HepG2 (cell line): ENCODE measurements around the gene SCAMP3. TPM values are rescaled to one million over a fixed set of nuclear protein-coding genes. Genes with fewer than 3 reads are reported as not detected.
A peak's percentile ranks its signal among the peaks of the same experiment; 100 is the strongest.

Experiments used
- ARNTL ChIP-seq: sonication (generic); formaldehyde crosslinking; IDR thresholded peaks from 2 replicates; pipeline ENCODE4 v1.4.0; 2020; ENCODE audit warnings: mild to moderate bottlenecking, missing genetic modification reagents
- ETV5 ChIP-seq: IDR thresholded peaks from 2 replicates; pipeline ENCODE4 v1.6.1; 2018; ENCODE audit warnings: missing biosample characterization, missing genetic modification reagents, inconsistent platforms, borderline replicate concordance
- ETV6 ChIP-seq: sonication (generic); formaldehyde crosslinking; conservative IDR thresholded peaks from 2 replicates; pipeline ENCODE4 v1.4.0; 2020; ENCODE audit warnings: missing genetic modification reagents
- FOXA3 ChIP-seq: IDR thresholded peaks from 2 replicates; pipeline ENCODE4 v1.6.1; 2016; ENCODE audit warnings: missing genetic modification reagents, missing compliant biosample characterization
- FOXM1 ChIP-seq: sonication (generic); formaldehyde crosslinking; IDR thresholded peaks from 2 replicates; pipeline ENCODE4 v1.5.0; 2020; ENCODE audit warnings: missing genetic modification reagents
- HBP1 ChIP-seq: IDR thresholded peaks from 2 replicates; pipeline ENCODE4 v1.6.1; 2016; ENCODE audit warnings: low read depth, control low read depth
- HES4 ChIP-seq: sonication (generic); formaldehyde crosslinking; IDR thresholded peaks from 2 replicates; pipeline ENCODE4 v1.9.0; 2021; ENCODE audit warnings: mild to moderate bottlenecking, missing genetic modification reagents, borderline replicate concordance
- KDM4B ChIP-seq: sonication (generic); formaldehyde crosslinking; IDR thresholded peaks from 2 replicates; pipeline ENCODE4 v1.4.0; 2020; ENCODE audit warnings: missing genetic modification reagents
- MIER3 ChIP-seq: IDR thresholded peaks from 2 replicates; pipeline ENCODE4 v1.6.1; 2016; ENCODE audit warnings: missing compliant biosample characterization, borderline replicate concordance
- MTERF4 ChIP-seq: sonication (generic); formaldehyde crosslinking; IDR thresholded peaks from 2 replicates; pipeline ENCODE4 v1.8.0; 2023; ENCODE audit warnings: mild to moderate bottlenecking, missing genetic modification reagents
- MTF1 ChIP-seq: sonication (generic); formaldehyde crosslinking; IDR thresholded peaks from 2 replicates; pipeline ENCODE4 v1.5.0; 2020; ENCODE audit warnings: missing genetic modification reagents
- TFDP2 ChIP-seq: sonication (generic); formaldehyde crosslinking; IDR thresholded peaks from 2 replicates; pipeline ENCODE4 v1.4.0; 2020; ENCODE audit warnings: missing genetic modification reagents
- ZBTB20 ChIP-seq: sonication (generic); formaldehyde crosslinking; IDR thresholded peaks from 2 replicates; pipeline ENCODE4 v1.8.1; 2023; ENCODE audit warnings: missing genetic modification reagents, low read depth, mild to moderate bottlenecking, borderline replicate concordance
- ZBTB7B ChIP-seq: sonication (generic); formaldehyde crosslinking; IDR thresholded peaks from 2 replicates; pipeline ENCODE4 v1.4.0; 2020; ENCODE audit warnings: missing genetic modification reagents
- ZNF124 ChIP-seq: sonication (generic); formaldehyde crosslinking; IDR thresholded peaks from 2 replicates; pipeline ENCODE4 v1.4.0; 2020; ENCODE audit warnings: missing genetic modification reagents
- ZNF251 ChIP-seq: sonication (generic); formaldehyde crosslinking; IDR thresholded peaks from 2 replicates; pipeline ENCODE4 v1.9.0; 2021; ENCODE audit warnings: mild to moderate bottlenecking, missing genetic modification reagents
- ZNF260 ChIP-seq: sonication (generic); formaldehyde crosslinking; IDR thresholded peaks from 2 replicates; pipeline ENCODE4 v1.4.0; 2020; ENCODE audit warnings: missing genetic modification reagents, low read depth, mild to moderate bottlenecking, borderline replicate concordance
- ZNF503 ChIP-seq: sonication (generic); formaldehyde crosslinking; IDR thresholded peaks from 2 replicates; pipeline ENCODE4 v1.4.0; 2020; ENCODE audit warnings: missing genetic modification reagents
- ZNF567 ChIP-seq: sonication (generic); formaldehyde crosslinking; IDR thresholded peaks from 2 replicates; pipeline ENCODE4 v1.8.1; 2023; ENCODE audit warnings: mild to moderate bottlenecking, missing genetic modification reagents, borderline replicate concordance
- ZNF770 ChIP-seq: sonication (generic); formaldehyde crosslinking; IDR thresholded peaks from 2 replicates; pipeline ENCODE4 v1.5.0; 2020; ENCODE audit warnings: mild to moderate bottlenecking, missing genetic modification reagents
- ZNF773 ChIP-seq: sonication (generic); formaldehyde crosslinking; IDR thresholded peaks from 2 replicates; pipeline ENCODE4 v1.4.0; 2020; ENCODE audit warnings: missing genetic modification reagents, borderline replicate concordance
- ZNF788 ChIP-seq: sonication (generic); formaldehyde crosslinking; IDR thresholded peaks from 2 replicates; pipeline ENCODE4 v1.5.0; 2020; ENCODE audit warnings: mild to moderate bottlenecking, missing genetic modification reagents, borderline replicate concordance
- polyA plus RNA-seq, 8 experiments: library from polyadenylated mRNA; depleted of rRNA in 3 of 8; stranded (reverse) in 7 of 8; unstranded in 1 of 8; fragments of >200 nt; fragmentation: Illumina TruSeq in 4 of 8; extraction: Trizol in 4 of 8; gene quantifications; 2 replicates each; pipeline versions ENCODE4 v1.2.1 to v1.2.3, GENCODE V29; 2011 to 2016; ENCODE audit warnings: low read depth in 4 of 8, missing spikeins in 1 of 8, mixed read lengths in 1 of 8; ENCODE audit not compliant: insufficient read depth in 1 of 8
- total RNA-seq, 5 experiments: library from RNA; depleted of rRNA; stranded (reverse); fragments of >200 nt; fragmentation: Illumina TruSeq; extraction: Trizol; gene quantifications; 2 replicates each; pipeline ENCODE4 v1.2.3, GENCODE V29; 2016; ENCODE audit warnings: low read depth in 1 of 5

Gene SCAMP3
- total and polyA plus RNA-seq, 2 of the 13 experiments (the other 11 are each of a cell fraction or from before 2014, with no cell fraction given), result 46.8 to 83.3 TPM

- TF ChIP-seq HBP1 (peak; percentile 75; the same call in 1 of the 2 replicates), ZNF770 (CRISPR knock-in tag) (peak; percentile 56), KDM4B (CRISPR knock-in tag) (no peak), ZNF503 (CRISPR knock-in tag) (0 out of 2 replicates have a peak, but pooled peaks have one; percentile 17), ZBTB7B (CRISPR knock-in tag) (peak; percentile 66), ETV5 (CRISPR knock-in tag) (no peak; the same call in 1 of the 2 replicates), ZNF124 (CRISPR knock-in tag) (no peak), HES4 (CRISPR knock-in tag) (peak; percentile 75; the same call in 1 of the 2 replicates), ZNF251 (CRISPR knock-in tag) (no peak), FOXA3 (CRISPR knock-in tag) (peak; percentile 17; the same call in 1 of the 2 replicates), ZNF260 (CRISPR knock-in tag) (no peak), ZBTB20 (no peak), ZNF567 (CRISPR knock-in tag) (no peak), ARNTL (CRISPR knock-in tag) (no peak), MTERF4 (peak; percentile 71; the same call in 1 of the 2 replicates), FOXM1 (no peak), ZNF773 (CRISPR knock-in tag) (no peak), MIER3 (CRISPR knock-in tag) (no peak), ZNF788 (CRISPR knock-in tag) (peak; percentile 22; the same call in 1 of the 2 replicates), ETV6 (CRISPR knock-in tag) (peak; percentile 26; the same call in 1 of the 2 replicates), MTF1 (no peak), TFDP2 (CRISPR knock-in tag) (peak; percentile 7; the same call in 1 of the 2 replicates)
These were observed 11.3 kb downstream of the SCAMP3 start (continued) for GRCh38 chr1:155250633-155251449.
